Amygdala (tissue), 56 donors: ENCODE results near the gene TFPT.

ENCODE experiments used
- DNase-seq, 56 donors: peaks; one replicate each; lab custom pipeline; 2025; lab: John Stamatoyannopoulos, UW

TFPT gene, protein sequence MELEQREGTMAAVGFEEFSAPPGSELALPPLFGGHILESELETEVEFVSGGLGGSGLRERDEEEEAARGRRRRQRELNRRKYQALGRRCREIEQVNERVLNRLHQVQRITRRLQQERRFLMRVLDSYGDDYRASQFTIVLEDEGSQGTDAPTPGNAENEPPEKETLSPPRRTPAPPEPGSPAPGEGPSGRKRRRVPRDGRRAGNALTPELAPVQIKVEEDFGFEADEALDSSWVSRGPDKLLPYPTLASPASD

DNA sequence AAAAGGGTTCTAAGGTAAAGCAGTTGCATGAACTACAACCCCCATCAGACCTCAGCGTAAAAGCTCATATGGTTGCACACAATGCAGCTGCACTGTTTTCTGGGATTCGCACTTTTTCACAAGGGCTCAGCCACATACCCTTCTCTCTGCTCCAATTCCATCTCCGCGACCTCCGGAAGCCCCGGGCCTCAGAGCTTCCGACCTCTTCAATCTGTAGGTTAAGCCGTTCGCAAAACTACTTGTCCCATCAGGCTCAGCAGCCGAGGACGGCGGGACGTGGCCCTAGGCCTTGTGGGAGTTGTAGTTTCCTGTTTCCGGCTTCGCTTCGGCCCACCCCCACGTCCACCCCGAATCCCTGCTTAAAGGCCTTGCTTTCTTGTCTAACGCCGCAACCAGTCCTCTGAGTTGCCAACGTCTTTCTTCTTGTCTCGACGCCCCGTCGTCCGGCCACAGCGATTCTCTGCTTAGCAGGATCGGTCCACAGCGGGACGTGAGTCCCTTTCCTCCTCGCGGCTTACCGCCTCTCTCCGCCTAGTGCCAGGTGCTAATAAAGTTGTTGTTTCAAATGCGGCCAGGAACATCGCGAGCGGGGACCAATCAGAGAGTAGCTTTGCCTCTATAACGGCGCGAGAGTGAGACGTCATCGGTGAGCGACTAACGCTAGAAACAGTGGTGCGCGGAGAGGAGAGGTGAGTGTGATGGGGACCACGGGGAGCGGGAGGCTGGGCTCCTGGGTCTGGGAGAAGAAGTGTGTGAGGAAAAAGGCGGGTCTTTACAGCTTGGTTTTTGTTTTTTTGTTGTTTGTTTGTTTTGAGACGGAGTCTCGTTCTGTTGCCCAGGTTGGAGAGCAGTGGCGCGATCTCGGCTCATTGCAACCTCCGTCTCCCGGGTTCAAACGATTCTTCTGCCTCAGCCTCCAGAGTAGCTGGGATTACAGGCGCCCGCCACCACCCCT lies at the start of gene TFPT, which contains the start of gene PRPF31:
Gene TFPT (minus strand): TSS at position 549 of the 955 bp plus-strand sequence. CDS start 388 bp downstream, at position 161.
Gene PRPF31 (plus strand): TSS at position 646 of the 955 bp plus-strand sequence. CDS start 2,525 bp downstream, outside the sequence.
- peak; percentile 79 to 100 (median 94) for DNase-seq

DNA sequence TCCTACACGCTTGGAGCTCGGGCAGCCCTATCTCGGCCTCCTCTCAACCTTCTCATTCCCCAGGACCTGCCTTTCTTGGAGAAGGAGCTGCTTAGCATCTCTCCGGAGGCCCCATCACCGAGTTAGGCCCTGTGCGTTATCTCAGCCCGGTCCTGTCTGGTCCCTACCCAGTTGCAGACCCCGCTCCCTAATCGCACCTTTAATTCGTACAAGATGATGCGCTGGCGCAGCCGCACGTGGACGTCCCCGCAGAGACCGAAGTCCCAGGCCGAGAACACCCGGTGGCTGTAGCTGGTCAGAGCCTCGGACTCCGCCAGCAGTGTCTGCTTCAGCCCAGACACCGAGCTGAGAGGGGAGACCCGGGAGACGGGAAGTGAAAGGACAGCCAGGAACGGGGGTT lies 49.8 kb upstream of the TFPT start:
- DNase-seq: no peak

DNA sequence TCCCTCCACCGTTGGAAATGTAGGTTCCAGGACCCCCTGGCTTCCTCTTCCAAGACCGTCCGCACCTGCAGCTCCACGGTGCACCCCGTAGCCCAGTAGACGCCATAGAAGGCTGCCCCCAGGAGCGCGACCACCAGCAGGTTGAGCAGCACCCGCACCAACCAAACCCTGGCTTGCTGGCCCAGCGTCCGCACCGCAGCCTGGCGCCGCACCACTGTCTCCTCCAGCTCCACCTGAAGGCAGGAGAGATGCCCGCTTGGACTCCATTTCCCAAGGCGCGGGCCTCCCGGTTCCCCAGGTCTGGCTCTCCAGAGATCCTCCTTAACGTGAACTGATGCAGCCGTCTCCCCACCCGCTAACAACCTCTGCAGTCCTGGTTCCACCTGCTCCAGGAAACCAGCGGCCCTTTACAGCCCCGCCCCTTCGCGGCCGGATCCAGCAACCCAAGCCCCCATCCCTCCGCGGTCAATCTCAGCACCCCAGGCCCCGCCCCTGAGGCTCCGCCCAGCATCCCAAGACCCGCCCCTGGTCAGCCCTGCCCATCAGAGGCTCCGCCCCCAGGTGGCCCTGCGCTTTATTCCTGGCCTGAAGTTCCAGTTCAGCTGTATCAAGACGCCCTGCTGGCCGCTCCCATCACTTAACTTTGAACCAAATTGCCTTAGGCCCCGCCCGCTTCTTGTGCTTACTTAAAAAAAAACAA lies 49.1 kb upstream of the TFPT start:
- DNase-seq: peak in 3 of 56 donors; percentile 11 to 24 (median 23)

GRCh38 chr19:54162884-54163283 lies 47.4 kb upstream of the TFPT start:
- DNase-seq: no peak

GRCh38 chr19:54162241-54162805 lies 46.9 kb upstream of the TFPT start:
- DNase-seq: peak in 37 of 56 donors; percentile 8 to 65 (median 40)

GRCh38 chr19:54160854-54161253 lies 45.4 kb upstream of the TFPT start:
- no peak for DNase-seq

DNA sequence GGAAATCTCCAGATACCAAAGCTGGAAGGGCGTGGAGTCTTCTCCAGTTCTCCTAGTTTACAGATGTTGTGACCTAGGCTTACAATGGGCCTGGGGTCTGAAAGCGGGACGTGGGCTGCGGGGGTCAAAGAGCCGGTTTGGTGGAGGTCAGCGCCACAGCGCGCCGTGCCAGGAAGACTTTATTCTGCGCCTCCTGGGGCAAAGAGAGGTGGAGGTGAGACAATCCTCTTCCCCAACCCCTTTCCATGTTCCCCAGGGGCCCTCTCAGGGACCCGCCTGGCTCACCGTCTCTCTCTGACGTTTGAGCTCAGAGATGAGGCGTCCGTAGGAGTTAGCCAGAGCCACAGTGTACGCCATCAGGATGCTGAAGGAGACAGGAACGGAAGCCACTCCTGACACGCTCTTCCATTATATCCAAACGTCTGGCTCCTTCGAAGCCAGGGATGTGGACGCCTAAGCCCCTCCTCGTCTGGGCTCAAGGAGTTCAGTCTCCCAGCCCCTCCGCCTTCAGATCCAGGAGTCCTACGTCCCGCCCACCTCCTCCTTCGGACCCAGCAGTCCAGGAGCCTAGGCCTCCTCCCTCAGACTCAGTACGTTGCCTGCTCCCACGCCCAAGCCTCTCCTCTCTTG lies 44.8 kb upstream of the TFPT start:
- peak in 2 of 56 donors; percentile 27 to 41 for DNase-seq

DNA sequence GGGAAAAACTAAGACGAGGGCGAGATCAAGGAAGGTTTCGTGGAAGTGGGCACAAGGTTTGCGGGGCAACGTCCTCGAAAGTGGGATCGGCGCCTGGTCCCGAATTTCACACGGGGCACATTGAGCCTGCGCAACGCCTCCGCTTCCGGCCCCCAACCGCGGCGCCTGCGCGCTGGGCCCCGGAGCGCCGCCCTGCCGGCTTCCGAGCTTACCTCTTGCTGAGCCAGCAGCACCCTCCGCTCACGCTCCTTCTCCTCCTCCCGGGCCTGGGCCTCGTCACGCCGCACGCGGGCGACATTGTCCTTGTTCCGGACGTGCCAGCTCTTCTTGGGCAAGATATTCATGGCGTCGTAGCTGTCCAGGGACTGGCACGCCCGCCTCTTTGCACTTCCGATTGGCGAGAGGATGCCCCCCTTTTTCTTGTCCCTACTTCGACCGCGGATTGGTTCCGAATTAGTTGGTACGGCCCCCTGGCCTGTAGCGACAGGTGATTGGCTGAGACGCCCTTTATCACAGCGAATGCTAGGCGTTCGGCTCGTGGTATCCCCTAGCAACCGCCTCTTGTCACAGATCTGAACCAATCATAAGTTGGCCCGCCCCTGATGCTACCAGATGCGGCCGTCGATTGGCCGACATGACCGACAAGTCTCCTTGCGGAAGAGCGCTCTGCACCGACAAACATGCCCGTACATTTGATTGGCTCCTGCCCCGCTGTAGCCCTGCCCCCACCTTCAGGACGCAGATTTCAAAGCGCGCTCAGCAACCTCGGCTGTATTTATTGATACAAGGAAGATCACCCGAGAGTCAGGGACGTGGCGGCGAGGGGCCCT lies 44.1 kb upstream of the TFPT start, which contains the start of gene LENG1:
Gene LENG1 (minus strand): TSS at position 370 of the 830 bp plus-strand sequence. CDS start 26 bp downstream, at position 344.
- DNase-seq: peak; percentile 92 to 100 (median 99)

- DNase-seq: peak in 2 of 56 donors; percentile 10 to 46
Observed at GRCh38 chr19:54158812-54159351, 43.4 kb upstream of the TFPT start.

DNA sequence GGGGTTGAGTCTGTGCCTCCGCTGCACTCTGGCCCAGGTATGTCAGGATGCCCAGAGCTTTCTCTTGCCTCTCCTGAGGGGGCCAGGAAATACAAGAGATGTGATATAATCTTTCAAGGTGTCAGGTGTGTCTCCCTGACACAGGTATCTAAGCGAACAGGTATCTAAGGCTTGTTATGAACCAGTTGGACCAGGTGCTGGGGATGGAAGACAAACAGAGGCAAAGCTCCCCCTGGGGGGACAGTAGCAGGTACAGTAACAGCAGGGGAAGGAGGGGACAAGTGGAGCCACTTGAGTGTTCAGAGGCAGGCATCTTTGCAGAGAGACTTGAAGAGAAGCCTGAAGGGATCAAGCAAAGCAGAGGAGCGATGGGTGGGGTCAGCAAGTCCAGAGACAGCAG lies 41.5 kb upstream of the TFPT start:
- no peak for DNase-seq

DNA sequence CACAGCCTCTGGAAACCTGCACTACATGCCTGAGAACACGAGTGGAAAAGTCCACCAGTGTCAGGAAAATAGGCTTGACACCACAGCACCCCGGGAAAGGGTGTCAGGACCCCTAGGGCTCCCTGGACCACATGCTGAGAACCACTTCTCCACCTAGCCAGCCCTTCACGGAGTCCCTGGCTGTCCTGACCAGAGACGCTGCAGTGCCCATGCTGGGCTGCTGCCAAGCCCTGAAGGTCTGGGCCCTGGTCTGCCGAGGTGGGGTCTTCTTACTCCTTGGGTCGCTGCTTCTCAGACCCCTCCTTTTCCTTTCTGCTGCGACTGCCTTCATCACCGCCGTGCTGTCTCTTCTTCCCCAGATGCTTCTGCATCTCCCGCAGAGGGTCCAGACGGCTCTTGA lies 41.0 kb upstream of the TFPT start:
- DNase-seq: no peak

DNA sequence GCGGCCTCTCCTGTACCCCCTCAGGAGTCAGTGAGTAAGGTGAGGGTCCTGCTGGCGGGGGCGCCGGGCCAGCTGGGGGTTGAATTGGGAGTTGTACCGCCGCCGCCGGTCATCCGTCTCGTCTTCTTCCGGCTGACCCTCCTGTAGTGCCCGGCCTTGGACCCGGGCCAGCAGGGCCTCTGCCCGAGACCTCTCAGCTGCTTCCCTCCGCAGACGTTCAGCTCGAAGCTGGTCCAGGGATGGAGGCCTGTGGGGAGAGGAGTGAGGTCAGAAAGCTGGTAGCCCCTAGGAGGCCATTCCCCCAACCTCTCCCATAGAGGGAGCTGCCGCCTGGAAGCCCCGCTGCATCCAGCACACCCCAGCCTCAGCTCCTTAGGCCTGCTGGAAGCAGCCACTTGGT lies 40.2 kb upstream of the TFPT start:
- DNase-seq: peak in 1 of 56 donors; percentile 18

DNA sequence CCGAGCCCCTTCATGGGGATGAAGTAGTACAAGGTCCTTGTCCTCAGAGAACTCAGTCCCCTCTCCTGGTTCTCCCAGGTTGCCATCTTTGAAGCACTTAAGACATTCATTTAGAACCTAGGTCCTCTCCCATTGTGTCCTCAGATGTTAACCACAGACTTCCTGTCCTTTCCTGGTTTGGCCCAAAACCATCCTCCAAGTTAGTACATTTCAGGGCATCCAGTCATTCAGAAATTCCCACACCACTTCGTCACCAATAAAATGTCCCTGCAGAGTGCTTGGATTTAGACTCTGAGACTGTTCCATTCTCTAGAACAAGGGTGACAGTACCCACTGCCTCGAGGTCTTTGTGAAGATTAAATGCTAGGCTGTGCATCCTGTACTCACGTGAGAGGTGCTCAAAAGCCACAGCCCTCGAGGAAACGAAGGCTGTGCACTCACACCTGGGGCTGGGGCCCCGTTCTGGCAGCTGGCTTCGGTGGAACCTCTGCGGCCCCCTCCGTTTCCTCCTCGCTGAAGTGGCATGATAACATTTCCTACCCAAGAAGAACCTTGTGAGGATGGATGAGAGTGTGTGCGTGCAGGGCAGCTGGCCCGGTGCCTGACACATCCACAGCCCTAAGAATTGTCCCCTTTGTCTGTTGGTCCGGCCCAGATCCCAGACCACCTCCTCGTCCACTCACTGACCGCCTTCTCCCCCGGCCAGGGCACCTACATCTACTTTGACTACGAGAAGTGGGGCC lies 39.3 kb upstream of the TFPT start:
- no peak for DNase-seq

- DNase-seq: no peak
Observed at GRCh38 chr19:54153731-54154326, 38.4 kb upstream of the TFPT start.

DNA sequence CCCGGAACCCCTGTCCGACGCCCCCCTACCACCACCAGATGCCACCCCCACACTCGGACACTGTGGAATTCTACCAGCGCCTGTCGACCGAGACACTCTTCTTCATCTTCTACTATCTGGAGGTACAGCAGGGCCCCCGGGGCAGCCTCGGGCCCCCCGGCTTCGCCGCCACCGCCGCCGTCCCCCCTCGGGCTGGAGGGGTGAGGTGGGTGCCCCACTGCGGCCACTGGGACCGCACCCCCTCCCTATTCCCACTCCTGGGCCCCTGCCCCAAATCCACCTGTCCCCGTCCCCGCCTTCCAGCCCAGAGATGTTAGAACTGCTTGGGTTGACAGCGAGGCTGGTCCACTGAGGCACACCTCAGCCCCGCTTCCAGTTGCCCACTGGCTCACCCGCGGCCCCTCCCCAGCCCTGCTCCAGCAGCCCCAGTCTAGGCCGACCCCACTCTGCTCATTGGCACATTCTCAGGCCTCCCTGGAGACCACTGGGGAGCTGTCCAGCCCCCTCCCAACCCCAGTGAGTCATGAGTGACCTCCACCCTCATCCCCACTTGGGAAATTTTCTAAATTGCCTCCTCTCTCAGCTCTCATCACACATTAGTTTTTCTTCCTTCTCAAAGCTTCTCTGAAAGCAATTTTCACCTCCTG lies 37.5 kb upstream of the TFPT start:
- DNase-seq: no peak

DNA sequence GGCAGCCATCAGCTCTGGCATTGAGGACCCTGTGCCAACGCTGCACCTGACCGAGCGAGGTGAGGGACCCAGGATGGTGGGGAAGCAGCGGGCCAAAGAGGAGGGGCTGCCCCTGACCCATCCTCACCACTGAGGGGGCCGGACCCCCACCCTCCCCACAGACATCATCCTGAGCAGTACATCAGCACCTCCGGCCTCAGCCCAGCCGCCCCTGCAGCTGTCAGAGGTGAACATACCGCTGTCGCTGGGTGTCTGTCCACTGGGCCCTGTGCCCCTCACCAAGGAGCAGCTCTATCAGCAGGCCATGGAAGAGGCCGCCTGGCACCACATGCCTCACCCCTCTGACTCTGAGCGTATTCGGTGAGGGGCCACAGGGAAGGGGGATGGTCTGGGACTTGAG lies 36.8 kb upstream of the TFPT start:
- no peak for DNase-seq
